Measurements from ENCODE around the gene CXCL3. TPM values are rescaled to one million over a fixed set of nuclear protein-coding genes. Genes with fewer than 3 reads are reported as not detected.

The CXCL3 gene
- total RNA-seq, 4 donors from 2014 or later: 2.2 to 7.8 TPM; not detected in 2

DNA sequence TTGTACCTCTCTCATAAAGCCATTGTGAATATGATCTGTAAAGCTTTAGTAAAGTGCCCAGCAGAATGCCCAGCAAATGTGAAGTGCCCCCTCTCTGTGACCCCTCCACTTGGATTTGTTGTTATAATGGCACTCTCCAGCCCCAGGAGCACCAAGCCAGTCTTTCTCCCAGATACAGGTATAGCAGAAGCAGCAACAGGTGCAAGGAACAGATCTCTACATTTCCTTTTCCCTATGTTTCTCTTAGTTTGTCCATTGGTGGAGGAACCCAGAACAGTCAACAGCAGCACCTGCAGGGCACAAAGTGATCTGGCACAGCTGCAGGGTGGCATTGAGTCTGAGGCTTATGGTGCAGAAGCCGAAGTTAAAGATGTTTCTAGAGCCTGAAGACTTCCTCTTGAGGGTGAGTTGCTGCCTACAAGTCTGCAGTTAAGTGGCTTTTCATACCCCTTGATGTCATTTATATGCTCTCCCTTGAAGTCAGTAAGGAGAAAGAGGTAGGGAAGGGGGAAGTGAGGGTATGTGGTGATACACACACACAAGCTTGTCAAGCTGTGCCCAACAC lies 16.1 kb upstream of the CXCL3 start:
- no peak for TF ChIP-seq CTCF (IDR thresholded peaks at IDR 0.05; ENCODE audit: low read depth)

GRCh38 chr4:74047152-74047551 lies 8.7 kb upstream of the CXCL3 start:
- no peak for TF ChIP-seq CTCF (IDR thresholded peaks at IDR 0.05; ENCODE audit: low read depth)

DNA sequence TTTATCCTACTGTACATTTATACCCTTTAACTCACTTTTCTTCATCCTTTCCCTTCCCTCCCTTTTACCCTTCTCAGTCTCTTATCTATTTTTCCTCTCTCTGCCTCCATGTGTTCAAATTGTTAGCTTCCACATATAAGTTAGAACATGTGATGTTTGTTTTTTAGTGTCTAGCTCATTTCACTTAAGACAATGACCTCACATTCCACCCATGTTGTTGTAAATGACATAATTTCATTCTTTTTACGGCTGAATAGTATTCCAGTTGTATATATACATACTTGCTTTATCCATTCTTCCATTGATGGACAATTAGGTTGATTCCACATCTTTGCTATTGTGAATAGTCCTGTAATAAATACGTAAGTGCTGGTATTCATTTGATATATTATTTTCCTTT lies 7.3 kb upstream of the CXCL3 start:
- TF ChIP-seq CTCF (IDR thresholded peaks at IDR 0.05; ENCODE audit: low read depth): no peak

DNA sequence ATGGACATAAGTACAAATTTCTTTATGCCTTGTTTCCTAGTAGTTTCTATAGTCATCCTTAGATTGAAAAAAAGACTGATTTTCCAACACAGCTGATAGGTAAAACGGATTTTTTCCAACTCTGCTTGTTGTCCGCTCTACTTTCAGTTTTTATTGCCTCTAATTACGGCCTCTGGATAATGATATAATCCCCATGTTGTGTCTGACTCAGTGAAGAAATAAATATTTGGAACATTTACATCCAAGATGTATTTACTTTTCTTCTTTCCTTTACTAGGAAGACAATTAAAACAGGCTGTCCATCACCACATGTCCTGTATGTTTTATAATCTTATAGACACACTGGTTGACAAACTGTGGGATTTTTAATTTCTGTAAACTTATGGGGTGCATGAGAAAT lies 6.8 kb upstream of the CXCL3 start:
- no peak for TF ChIP-seq CTCF (IDR thresholded peaks at IDR 0.05; ENCODE audit: low read depth)

GRCh38 chr4:74044677-74045076 lies 6.2 kb upstream of the CXCL3 start:
- TF ChIP-seq CTCF (IDR thresholded peaks at IDR 0.05; ENCODE audit: low read depth): no peak

GRCh38 chr4:74042681-74043080 lies 4.2 kb upstream of the CXCL3 start:
- TF ChIP-seq CTCF (IDR thresholded peaks at IDR 0.05; ENCODE audit: low read depth): no peak

DNA sequence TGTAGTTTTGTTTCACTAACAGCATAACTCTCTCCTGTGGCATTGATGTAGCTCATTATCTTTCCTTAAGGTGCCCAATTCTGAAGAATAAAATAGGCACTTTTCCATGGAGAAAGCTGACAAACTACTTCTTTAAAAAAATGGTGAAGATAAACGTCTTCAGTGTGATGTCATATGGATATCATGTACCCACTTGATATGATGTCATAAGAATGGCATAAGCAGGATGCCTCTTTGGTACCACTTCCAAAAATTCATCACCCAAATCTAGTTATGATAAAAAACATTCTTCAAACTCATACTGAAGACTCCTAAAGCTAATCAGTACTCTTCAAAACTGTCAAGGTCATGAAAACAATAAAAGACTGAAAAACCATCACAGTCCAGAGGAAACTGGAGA lies 2.9 kb upstream of the CXCL3 start:
- TF ChIP-seq CTCF (IDR thresholded peaks at IDR 0.05; ENCODE audit: low read depth): no peak

Measured in subcutaneous adipose tissue (tissue), 4 donors.